H1 (cell line): ENCODE measurements around the gene CXCL5. TPM values are rescaled to one million over a fixed set of nuclear protein-coding genes. Genes with fewer than 3 reads are reported as not detected.

Experiments
- CTCF ChIA-PET: fragments of 300-600 bp; sonication (Branson Sonifier 250); formaldehyde crosslinking; loops from one replicate; lab custom pipeline; 2021; ENCODE audit not compliant: partially characterized antibody; lab: Charles Lee
- POLR2A ChIA-PET: fragments of 300-600 bp; sonication (Branson Sonifier 250); formaldehyde crosslinking; loops from one replicate; lab custom pipeline; 2021; ENCODE audit warnings: inconsistent platforms; ENCODE audit not compliant: partially characterized antibody; lab: Charles Lee
- DNase-seq, 2 experiments: peaks; one replicate each; pipeline versions ENCODE4 v3.0.0 to v3.0.0-alpha.2; 2010 to 2022; ENCODE audit warnings: low spot score in 2 of 2, low read depth in 1 of 2, mixed read lengths in 1 of 2
- FAIRE-seq: peaks from 2 replicates; lab custom pipeline; 2011; peaks lifted over from hg19 to GRCh38; lab: Jason Lieb, UNC
- H2AFZ ChIP-seq: 2 replicates; pipeline ENCODE4 v1.8.1; 2012; ENCODE audit warnings: low read length, inconsistent platforms
- H2AK5ac ChIP-seq: 2 replicates; pipeline ENCODE4 v1.6.1; 2013; ENCODE audit warnings: low read depth, low read length
- H2BK120ac ChIP-seq: replicated peaks from 2 replicates; pipeline ENCODE3; 2013; ENCODE audit warnings: low read depth, low read length, inconsistent platforms
- H2BK12ac ChIP-seq: 2 replicates; pipeline ENCODE4 v1.6.1; 2013; ENCODE audit warnings: low read depth, low read length
- H2BK15ac ChIP-seq: 2 replicates; pipeline ENCODE4 v1.6.1; 2013; ENCODE audit warnings: low read length
- H2BK20ac ChIP-seq: 2 replicates; pipeline ENCODE4 v1.6.1; 2013; ENCODE audit warnings: low read length
- H2BK5ac ChIP-seq: 2 replicates; pipeline ENCODE4 v1.6.1; 2013; ENCODE audit warnings: low read depth, low read length
- H3K14ac ChIP-seq: 2 replicates; pipeline ENCODE4 v1.6.1; 2013; ENCODE audit warnings: inconsistent platforms; ENCODE audit not compliant: insufficient read length
- H3K18ac ChIP-seq: 2 replicates; pipeline ENCODE4 v1.6.1; 2013; ENCODE audit warnings: low read length; ENCODE audit errors: extremely low read depth
- H3K23ac ChIP-seq: 2 replicates; pipeline ENCODE4 v1.6.1; 2013; ENCODE audit warnings: inconsistent platforms; ENCODE audit not compliant: insufficient read length
- H3K23me2 ChIP-seq: 2 replicates; pipeline ENCODE4 v1.6.1; 2013; ENCODE audit warnings: low read depth, low read length
- H3K27ac ChIP-seq: 2 replicates; pipeline ENCODE4 v1.6.1; 2011; ENCODE audit warnings: low read depth, low read length, inconsistent platforms
- H3K27me3 ChIP-seq, 4 experiments: replicated peaks in 1 of 4; 1 replicate in 1 of 4; 2 replicates in 3 of 4; pipeline versions ENCODE4 v1.6.1 to v1.8.1; 2011 to 2013; ENCODE audit warnings: low read length in 3 of 4, mild to moderate bottlenecking in 3 of 4, inconsistent platforms in 2 of 4, mixed read lengths in 2 of 4, moderate library complexity in 1 of 4; ENCODE audit not compliant: control insufficient read depth in 3 of 4, insufficient read depth in 3 of 4; ENCODE audit errors: extremely low read depth in 1 of 4
- H3K36me3 ChIP-seq, 4 experiments: 2 replicates each; pipeline versions ENCODE4 v1.6.1 to v1.8.1; 2011 to 2013; ENCODE audit warnings: mild to moderate bottlenecking in 4 of 4, low read length in 3 of 4, moderate library complexity in 2 of 4, control low read depth in 1 of 4, inconsistent platforms in 1 of 4; ENCODE audit not compliant: insufficient read depth in 4 of 4, control insufficient read depth in 2 of 4
- H3K4ac ChIP-seq: replicated peaks from 2 replicates; pipeline ENCODE3; 2013; ENCODE audit warnings: low read length, low read depth, mixed read lengths, inconsistent platforms; ENCODE audit not compliant: insufficient read length
- H3K4me1 ChIP-seq, 4 experiments: replicated peaks in 1 of 4; 1 replicate in 1 of 4; 2 replicates in 3 of 4; pipeline versions ENCODE4 v1.6.1 to v1.8.1; 2011 to 2013; ENCODE audit warnings: low read length in 3 of 4, inconsistent platforms in 2 of 4, mixed read lengths in 1 of 4; ENCODE audit not compliant: insufficient read depth in 4 of 4, control insufficient read depth in 3 of 4
- H3K4me2 ChIP-seq, 2 experiments: 2 replicates each; pipeline versions ENCODE4 v1.6.1 to v1.8.1; 2011 to 2013; ENCODE audit warnings: low read depth in 2 of 2, low read length in 2 of 2, control low read depth in 1 of 2, inconsistent platforms in 1 of 2, mild to moderate bottlenecking in 1 of 2; ENCODE audit not compliant: insufficient read depth in 1 of 2
- H3K4me3 ChIP-seq, 4 experiments: fragments of 200-600, 300-600 bp in 1 of 4; sonication (generic), shearing (Covaris generic), sonication (Bioruptor Twin) in 1 of 4; 2 replicates each; pipeline versions ENCODE4 v1.5.1 to v1.8.1; 2011 to 2016; ENCODE audit warnings: low read length in 4 of 4, low read depth in 3 of 4, control low read depth in 2 of 4, inconsistent platforms in 2 of 4, mild to moderate bottlenecking in 2 of 4, mixed read lengths in 1 of 4, moderate library complexity in 1 of 4; ENCODE audit not compliant: insufficient read depth in 2 of 4; ENCODE audit errors: extremely low read depth in 1 of 4
- H3K56ac ChIP-seq: replicated peaks from 2 replicates; pipeline ENCODE3; 2013; ENCODE audit warnings: low read depth, mild to moderate bottlenecking, mixed read lengths, low read length, inconsistent platforms; ENCODE audit not compliant: insufficient read length
- H3K79me1 ChIP-seq: 2 replicates; pipeline ENCODE4 v1.6.1; 2013; ENCODE audit warnings: low read depth, low read length, control low read depth
- H3K79me2 ChIP-seq, 2 experiments: 2 replicates each; pipeline versions ENCODE4 v1.6.1 to v1.8.1; 2012 to 2013; ENCODE audit warnings: low read length in 2 of 2, mild to moderate bottlenecking in 2 of 2, inconsistent platforms in 1 of 2; ENCODE audit not compliant: insufficient read depth in 2 of 2, control insufficient read depth in 1 of 2
- H3K9ac ChIP-seq, 4 experiments: replicated peaks in 1 of 4; 1 replicate in 1 of 4; 2 replicates in 3 of 4; pipeline versions ENCODE4 v1.6.1 to v1.8.1; 2011 to 2013; ENCODE audit warnings: low read depth in 3 of 4, low read length in 3 of 4, control low read depth in 2 of 4, mild to moderate bottlenecking in 2 of 4, moderate library complexity in 2 of 4, inconsistent platforms in 1 of 4; ENCODE audit errors: extremely low read depth in 1 of 4
- H3K9me3 ChIP-seq, 2 experiments: 2 replicates each; pipeline versions ENCODE4 v1.6.1 to v1.8.1; 2012 to 2013; ENCODE audit warnings: mild to moderate bottlenecking in 2 of 2, moderate library complexity in 2 of 2, control low read depth in 1 of 2, inconsistent platforms in 1 of 2, low read depth in 1 of 2, low read length in 1 of 2, mixed read lengths in 1 of 2; ENCODE audit not compliant: insufficient read depth in 2 of 2
- H4K20me1 ChIP-seq, 2 experiments: replicated peaks in 1 of 2; 2 replicates each; pipeline versions ENCODE3 to v1.8.1; 2011 to 2013; ENCODE audit warnings: inconsistent platforms in 2 of 2, low read length in 2 of 2, mild to moderate bottlenecking in 1 of 2; ENCODE audit not compliant: insufficient read depth in 2 of 2, control insufficient read depth in 1 of 2
- H4K5ac ChIP-seq: 2 replicates; pipeline ENCODE4 v1.6.1; 2013; ENCODE audit warnings: low read length, low read depth, mixed read lengths, inconsistent platforms; ENCODE audit not compliant: insufficient read length
- H4K8ac ChIP-seq: 2 replicates; pipeline ENCODE4 v1.8.0; 2013; ENCODE audit warnings: mild to moderate bottlenecking, moderate library complexity, low read length, inconsistent platforms; ENCODE audit not compliant: insufficient read depth; ENCODE audit errors: extremely low read depth
- H4K91ac ChIP-seq: replicated peaks from 2 replicates; pipeline ENCODE3; 2013; ENCODE audit warnings: low read length, mixed read lengths, inconsistent platforms; ENCODE audit not compliant: insufficient read length
- BRCA1 ChIP-seq: IDR thresholded peaks from 2 replicates; pipeline ENCODE4 v1.6.1; 2012; ENCODE audit warnings: low read depth, low read length, improper control_type of control experiment
- EP300 ChIP-seq, 2 experiments: IDR thresholded peaks; 1 replicate in 1 of 2; 2 replicates in 1 of 2; pipeline ENCODE4 v1.6.1; 2011 to 2012; ENCODE audit warnings: low read depth in 2 of 2, low read length in 2 of 2, mild to moderate bottlenecking in 2 of 2, borderline replicate concordance in 1 of 2, inconsistent platforms in 1 of 2, moderate library complexity in 1 of 2
- GABPA ChIP-seq: IDR thresholded peaks from 2 replicates; pipeline ENCODE4 v1.6.1; 2011; ENCODE audit warnings: mild to moderate bottlenecking, low read length, moderate library complexity, borderline replicate concordance; ENCODE audit not compliant: insufficient read depth
- JUND ChIP-seq: IDR thresholded peaks from 2 replicates; pipeline ENCODE4 v1.6.1; 2011; ENCODE audit warnings: mild to moderate bottlenecking, improper control_type of control experiment, low read length
- KDM1A ChIP-seq: fragments of 200-600, 300-600 bp; sonication (generic); IDR thresholded peaks from 2 replicates; pipeline ENCODE4 v1.7.1; 2016; ENCODE audit warnings: mild to moderate bottlenecking, low read length, borderline replicate concordance
- KDM5A ChIP-seq: fragments of 200-600 bp; IDR thresholded peaks from 2 replicates; pipeline ENCODE4 v1.7.1; 2012; ENCODE audit warnings: mild to moderate bottlenecking, low read length, inconsistent platforms, mixed read lengths
- TBP ChIP-seq: IDR thresholded peaks from 2 replicates; pipeline ENCODE4 v1.6.1; 2011; ENCODE audit warnings: low read depth, low read length, improper control_type of control experiment
- WGBS, 2 experiments: shearing (Covaris generic) in 1 of 2; methylation state at CpG; one replicate each; pipeline versions ENCODE4 v1.1.6 to v1.1.7; 2013 to 2015; ENCODE audit warnings: low lambda C conversion rate in 2 of 2, mixed read lengths in 2 of 2, inconsistent platforms in 1 of 2, low coverage in 1 of 2, missing lambda C conversion rate in 1 of 2; ENCODE audit not compliant: insufficient replicate concordance in 2 of 2, insufficient coverage in 1 of 2, insufficient read length in 1 of 2; ENCODE audit errors: extremely low coverage in 1 of 2, missing lambda C conversion rate in 1 of 2; 5-methylcytosine and 5-hydroxymethylcytosine counted together
- polyA plus RNA-seq, 7 experiments: library from polyadenylated mRNA; depleted of rRNA in 3 of 7; stranded (reverse) in 5 of 7; unstranded in 2 of 7; fragments of >200 nt in 5 of 7; fragments of 200-250 nt in 2 of 7; gene quantifications; 1 replicate in 5 of 7; 2 replicates in 1 of 7; 4 replicates in 1 of 7; pipeline versions ENCODE4 v1.2.1 to v1.2.3, GENCODE V29; 2011 to 2013; ENCODE audit warnings: missing spikeins in 2 of 7, mixed read lengths in 2 of 7
- total RNA-seq: library from RNA; stranded (reverse); fragmentation: NEBNext Ultra II Directional; extraction: Animal tissue kit (Norgen Biotek cat#: 25700); gene quantifications from 2 replicates; pipeline ENCODE4 v1.2.1, GENCODE V29; 2021

The CXCL5 gene
- total and polyA plus RNA-seq, 2 of the 8 experiments (the other 6 are each of a cell fraction or from before 2014, with no cell fraction given) = 10.9 to 15.6 TPM

GRCh38 chr4:74045772-74046171, 47.3 kb upstream of the CXCL5 start:
- ChIA-PET CTCF (interaction anchor here (0.8 to 1.4 kb wide), 2 partner anchors 15 to 47 kb away, joined by 3 to 4 read pairs; no protein-coding TSS in a partner anchor), POLR2A (no interaction called here)
- FAIRE-seq (no peak), DNase-seq (no peak)
- H3K18ac ChIP-seq = no peak overlapping the region
- H2BK12ac ChIP-seq = no peak overlapping the region
- no peak overlapping the region for H3K9ac ChIP-seq
- H3K23ac ChIP-seq = no peak overlapping the region
- H2AFZ ChIP-seq = no peak overlapping the region
- no peak overlapping the region for H3K14ac ChIP-seq
- H2BK120ac ChIP-seq = no peak overlapping the region
- 90% methylated on average over 2 of the region's 2 CpGs; no CpG with 5 or more reads in 1 of the 2 experiments for WGBS, 2 experiments
- H3K4me3 ChIP-seq = no peak overlapping the region
- H3K79me2 ChIP-seq = no peaks in the 10 kb centered on the region
- H4K8ac ChIP-seq = no peak overlapping the region
- no peaks in the 10 kb centered on the region for H3K4me1 ChIP-seq
- no peaks in the 10 kb centered on the region for H4K20me1 ChIP-seq
- no peaks in the 10 kb centered on the region for H3K79me1 ChIP-seq
- H3K27ac ChIP-seq = no peak overlapping the region
- H2BK5ac ChIP-seq = no peak overlapping the region
- H4K5ac ChIP-seq = no peak overlapping the region
- no peak overlapping the region for H3K4me2 ChIP-seq
- no peak overlapping the region for H2AK5ac ChIP-seq
- no peak overlapping the region for H3K4ac ChIP-seq
- no peak overlapping the region for H2BK20ac ChIP-seq
- H3K27me3 ChIP-seq = no peaks in the 10 kb centered on the region
- no peaks in the 10 kb centered on the region for H3K23me2 ChIP-seq
- no peak overlapping the region for H2BK15ac ChIP-seq
- no peak for TF ChIP-seq EP300 (IDR thresholded peaks at IDR 0.05; ENCODE audit: borderline replicate concordance in 1 of 2, low read depth in 2 of 2, low read length in 2 of 2)
- TF ChIP-seq KDM1A = no peak
- no peak for TF ChIP-seq GABPA
- no peak for TF ChIP-seq KDM5A
- TF ChIP-seq BRCA1 = no peak
- TF ChIP-seq JUND = no peak
- no peak for TF ChIP-seq TBP
- TF ChIP-seq, all 59 proteins: peak for 0
- Histone ChIP-seq H3K9me3 (peaks cover 2 to 4% of the 10 kb centered on the region in 2 experiments; a peak in 2 of 4 replicates), H3K36me3 (no peaks in the 10 kb centered on the region), H4K91ac (no peak overlapping the region), H3K56ac (no peak overlapping the region)
